GM19023 (cell line): ENCODE measurements around the gene CRYBA2.

Experiments used
- ATAC-seq: cut with Tn5 transposase; IDR thresholded peaks from one replicate; pipeline ENCODE4 v1.9.1; 2021; ENCODE audit warnings: mild to moderate bottlenecking, moderate library complexity; ENCODE audit not compliant: unreplicated experiment

The CRYBA2 gene

GRCh38 chr2:219023045-219023605 is 29.9 kb upstream of the CRYBA2 start:
- ATAC-seq, result no peak

DNA sequence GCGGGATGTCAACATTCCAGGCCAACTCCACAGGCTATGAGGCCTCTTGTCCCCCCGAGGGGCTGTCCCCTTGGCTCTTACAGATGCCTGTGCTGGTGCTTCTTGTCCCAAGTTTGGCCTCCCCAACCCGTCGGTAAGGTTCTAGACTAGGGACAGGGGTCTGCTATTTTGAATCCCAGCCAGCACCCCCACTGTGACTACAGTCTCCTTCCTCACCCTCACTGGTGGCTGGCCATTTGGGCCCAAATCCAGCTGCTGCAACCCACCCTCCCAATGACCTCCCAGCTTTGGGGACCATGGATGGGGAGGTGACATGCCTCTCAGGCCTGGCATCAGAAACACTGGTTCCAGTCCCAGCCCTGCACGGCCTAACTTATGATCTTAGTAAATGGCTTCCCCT is 29.4 kb upstream of the CRYBA2 start:
- ATAC-seq, result no peak

GRCh38 chr2:219022041-219022440 is 28.8 kb upstream of the CRYBA2 start:
- no peak for ATAC-seq

DNA sequence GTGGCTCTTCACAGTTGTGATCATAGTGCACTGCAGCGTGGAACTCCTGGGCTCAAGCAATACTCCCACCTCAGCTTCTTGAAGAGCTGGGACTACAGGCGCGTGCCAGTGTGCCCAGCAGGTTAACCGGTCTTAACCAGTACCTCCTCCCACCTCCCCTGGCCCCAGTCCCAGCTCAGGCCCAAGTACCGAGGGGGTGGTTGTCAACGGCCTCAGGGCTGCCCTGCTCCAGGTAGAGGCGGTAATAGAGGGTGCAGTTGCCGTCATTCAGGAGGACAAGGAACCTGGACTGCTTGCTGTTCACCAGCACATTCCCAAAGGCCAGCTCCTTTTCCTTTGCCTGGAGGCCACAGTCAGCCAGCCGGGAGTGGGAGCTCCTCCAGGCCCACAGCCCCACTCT is 28.4 kb upstream of the CRYBA2 start:
- no peak for ATAC-seq

GRCh38 chr2:219020604-219021365 is 27.6 kb upstream of the CRYBA2 start:
- no peak for ATAC-seq

DNA sequence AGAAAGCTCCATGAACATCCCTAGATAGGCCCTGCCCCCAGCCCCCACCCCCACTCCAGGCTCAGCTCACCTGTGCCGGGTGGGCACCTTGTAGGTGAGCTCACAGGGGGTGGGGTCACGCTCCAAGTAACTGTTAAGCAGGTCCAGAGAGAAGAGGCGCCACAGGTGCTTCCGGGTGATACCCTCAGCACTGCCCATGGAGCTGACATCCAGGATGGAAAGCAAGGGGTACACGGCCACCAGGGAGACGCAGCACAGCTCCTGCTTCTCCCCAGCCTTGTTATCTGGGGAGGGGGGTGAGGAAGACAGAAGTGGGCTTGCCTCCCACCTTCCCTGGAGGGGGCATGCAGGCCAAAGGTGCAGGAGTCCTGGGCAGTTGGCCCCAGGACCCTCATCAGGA is 26.2 kb upstream of the CRYBA2 start:
- ATAC-seq, result no peak

- ATAC-seq, result no peak
Measured at GRCh38 chr2:219018726-219019125, 25.5 kb upstream of the CRYBA2 start.

- ATAC-seq, result no peak
Measured at GRCh38 chr2:219018286-219018685, 25.1 kb upstream of the CRYBA2 start.

GRCh38 chr2:219017201-219017931 is 24.1 kb upstream of the CRYBA2 start:
- ATAC-seq, result no peak

DNA sequence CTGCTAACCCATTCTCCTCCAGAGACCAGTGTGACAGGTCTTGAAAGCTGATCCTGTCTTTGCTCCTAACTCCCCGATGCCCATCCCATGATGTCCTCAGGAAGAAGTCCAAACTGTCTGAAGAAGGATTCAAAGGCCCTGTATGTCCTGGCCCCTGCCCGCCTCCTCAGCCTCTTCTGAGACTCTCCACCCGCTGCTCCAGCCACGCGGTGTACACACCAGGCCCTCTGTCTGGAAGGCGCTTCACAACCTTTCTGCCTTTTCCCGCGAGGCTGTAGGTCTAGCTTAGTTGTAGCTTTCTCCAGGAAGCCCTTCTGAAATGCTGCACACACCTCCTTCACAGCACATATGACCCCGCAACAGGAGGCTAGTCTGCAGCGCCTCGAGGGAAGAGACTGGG is 23.5 kb upstream of the CRYBA2 start:
- ATAC-seq, result no peak

DNA sequence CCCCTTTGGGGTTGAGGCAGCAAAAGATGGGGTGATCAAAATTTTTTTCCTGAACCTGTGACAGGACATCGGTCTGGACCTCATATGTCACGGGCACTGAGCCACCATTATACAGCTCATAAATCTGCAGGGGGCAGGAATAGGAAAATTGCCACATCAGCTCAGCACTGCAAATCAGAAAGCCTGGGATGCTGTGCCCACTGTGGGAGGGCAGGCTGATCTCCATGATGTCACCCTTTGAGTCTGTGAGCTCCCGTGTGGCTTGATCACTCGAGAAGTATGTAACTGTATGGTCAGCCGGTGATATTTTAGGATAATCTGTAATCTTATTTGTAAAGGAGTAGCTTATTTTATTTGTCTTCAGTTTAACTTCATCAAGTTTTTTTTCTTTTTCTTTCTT is 17.7 kb upstream of the CRYBA2 start:
- no peak for ATAC-seq

DNA sequence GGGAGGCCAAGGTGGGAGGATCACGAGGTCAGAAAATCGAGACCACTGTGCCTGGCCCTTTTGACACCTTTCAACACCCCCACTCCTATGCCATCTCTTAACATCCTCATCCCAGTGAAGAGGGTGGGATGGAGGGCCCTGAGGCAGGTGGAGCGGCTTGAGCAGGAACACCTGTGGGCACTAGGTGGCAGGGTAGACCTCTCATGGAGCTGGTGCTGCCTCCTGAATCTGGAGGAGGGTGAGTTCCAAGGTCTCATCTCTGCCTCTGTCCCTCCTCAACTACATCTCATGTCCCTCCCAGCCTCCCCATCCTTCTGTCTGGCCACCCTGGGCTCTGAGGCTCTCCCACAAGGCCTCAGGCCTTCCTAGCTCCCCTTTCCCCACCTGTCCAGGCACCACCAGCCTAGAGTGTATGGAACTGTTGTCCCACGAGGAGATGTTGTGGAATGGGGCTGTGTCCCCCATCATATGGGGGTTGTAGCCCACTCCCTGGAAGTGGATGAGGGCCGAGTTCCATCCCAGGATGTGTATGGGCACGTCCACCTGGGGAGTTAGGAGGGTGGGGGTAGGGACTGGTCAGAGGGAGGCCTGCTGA is 17.0 kb upstream of the CRYBA2 start:
- no peak for ATAC-seq

GRCh38 chr2:219009294-219009693 is 16.1 kb upstream of the CRYBA2 start:
- no peak for ATAC-seq

DNA sequence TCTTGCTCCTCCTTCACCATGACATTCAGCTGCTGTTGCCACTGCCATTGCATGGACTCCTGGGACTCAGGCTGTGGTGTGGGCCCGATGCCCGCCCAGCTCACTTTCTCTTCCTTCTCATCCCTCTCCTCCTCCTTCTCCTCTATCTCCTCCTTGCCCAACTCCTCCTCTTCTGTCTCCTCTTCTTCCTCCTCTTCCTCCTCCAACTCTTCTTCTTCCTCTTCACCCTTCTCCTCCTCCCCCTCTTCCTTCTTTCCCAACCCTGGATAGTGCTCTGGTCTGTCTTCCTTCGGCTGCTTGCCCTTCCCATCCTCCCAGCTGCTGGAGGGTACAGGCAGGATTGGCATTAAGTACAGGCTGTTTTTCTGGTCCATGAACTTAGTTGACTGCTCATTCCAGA is 10.8 kb upstream of the CRYBA2 start:
- no peak for ATAC-seq

DNA sequence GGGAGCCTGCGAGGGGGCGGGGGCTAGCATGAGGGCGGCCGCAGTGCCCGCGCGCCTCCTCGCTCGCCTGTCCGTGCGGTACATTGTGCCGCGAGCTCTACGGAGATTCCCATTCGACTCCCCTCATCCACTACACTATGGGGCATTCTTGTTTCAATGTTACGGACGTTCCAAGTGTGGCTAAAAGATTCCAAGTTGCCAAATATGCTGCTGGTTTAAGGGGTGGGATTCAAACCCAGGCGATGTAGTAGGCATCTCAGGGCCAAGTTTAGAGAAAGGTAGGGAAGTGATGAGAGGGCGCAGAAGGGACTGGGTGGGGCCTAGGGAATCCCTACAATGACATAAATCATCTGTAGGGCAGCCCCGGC is 10.0 kb upstream of the CRYBA2 start:
- ATAC-seq, result no peak

DNA sequence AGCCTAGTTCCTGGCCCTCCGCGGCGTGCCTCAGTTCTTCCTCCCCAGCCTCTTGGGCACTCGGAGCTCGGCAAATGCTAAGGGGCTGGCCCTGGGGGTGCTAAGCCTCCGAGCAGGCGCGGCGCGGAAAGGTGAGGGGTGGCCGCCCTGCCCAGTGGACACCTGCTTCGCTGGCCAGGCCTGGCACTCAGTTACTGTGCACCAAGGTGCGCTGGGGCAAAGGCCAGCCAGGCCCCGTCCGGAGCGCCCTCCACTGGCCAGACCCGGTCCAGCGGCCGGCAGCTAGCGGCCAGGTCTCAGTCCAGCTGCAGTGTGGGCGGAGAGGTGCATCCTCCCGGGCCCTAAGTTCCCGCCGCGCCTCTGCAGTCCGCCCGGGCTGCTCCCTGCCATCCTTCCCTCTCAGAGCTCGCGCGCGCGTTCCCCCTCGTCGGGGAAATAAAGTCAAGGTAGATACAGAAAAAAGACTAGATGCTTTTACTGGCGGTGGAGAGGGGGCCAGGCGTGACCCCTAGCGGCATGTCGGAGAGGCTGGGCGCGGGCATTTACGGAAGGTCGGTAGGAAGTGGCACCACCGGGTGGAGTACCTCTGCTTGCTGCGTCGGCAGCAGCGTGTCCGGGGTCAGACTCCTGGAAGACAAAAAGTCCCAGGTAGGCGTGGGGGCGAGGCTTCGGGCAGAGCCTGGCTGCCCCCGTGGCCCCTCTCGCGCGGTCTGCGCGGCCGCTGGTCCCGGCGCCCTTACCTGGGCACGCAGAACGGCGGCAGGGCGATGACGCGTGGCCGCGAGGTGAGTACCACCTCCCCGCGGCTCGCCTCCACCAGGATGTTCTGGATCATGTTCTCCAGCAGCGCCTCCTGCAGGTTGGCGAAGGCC is 9.4 kb upstream of the CRYBA2 start:
- ATAC-seq, result no peak

DNA sequence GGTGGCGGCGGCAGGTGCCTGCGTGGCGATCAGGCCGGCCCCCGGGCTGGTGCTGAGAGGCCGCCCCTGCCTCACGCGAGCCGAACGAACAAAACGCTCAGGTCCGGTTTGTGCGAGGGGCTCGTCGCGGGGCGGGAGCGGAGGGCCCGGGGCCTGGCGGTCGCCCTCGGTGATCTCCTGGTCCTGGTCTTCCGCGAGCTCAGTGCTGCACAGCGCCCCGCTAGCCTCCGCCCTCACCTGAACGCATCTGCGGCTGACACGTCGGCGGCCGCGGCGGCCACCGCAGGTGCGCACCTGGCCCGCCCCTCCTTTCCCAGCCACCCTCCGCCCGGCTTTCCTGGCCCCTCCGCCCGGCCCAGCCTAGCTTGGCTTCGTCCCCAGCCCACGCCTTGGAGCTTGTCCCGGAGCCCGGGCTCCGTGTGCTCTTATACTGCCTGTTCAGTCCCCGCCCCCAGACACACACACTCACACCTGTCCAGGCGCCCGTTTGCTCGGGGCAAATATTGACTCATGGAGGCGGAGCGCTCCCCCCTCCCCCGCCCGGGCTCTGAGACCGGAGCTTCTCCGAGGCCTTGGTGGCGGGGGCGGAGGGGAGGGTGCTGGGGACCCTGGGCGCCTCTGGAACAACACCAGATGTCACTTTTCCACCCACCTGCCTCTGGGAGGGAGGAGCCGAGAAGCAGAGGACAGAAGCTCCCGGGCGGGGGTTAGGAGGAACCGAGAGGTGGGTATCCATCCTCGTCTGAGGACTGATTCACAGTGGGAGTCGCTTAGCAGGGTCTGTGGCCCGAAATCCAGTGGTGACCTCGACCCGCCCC is 8.6 kb upstream of the CRYBA2 start:
- no peak for ATAC-seq

DNA sequence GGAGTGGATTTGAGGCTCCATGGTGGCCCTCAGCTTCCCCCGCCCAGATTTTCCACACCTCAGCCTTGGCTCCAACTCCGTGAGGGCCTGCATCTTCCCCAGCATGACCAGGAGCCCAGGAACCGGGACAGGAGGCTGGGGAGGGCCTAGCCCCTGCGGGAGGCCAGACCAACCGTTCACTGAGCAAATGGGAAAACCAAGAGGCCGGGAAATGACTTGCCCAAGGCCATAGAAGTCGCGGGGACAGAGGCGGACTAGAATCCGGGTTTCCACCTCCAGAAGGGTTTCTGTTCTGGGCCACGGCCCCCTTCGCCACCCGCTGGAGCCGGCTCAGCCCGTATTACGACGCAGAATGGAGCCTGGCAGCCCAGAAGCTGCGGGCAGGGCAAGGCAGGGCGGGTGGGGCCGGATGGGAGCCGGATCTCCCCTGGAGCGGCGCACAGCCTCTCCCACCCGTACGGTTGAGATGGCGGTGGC is 7.9 kb upstream of the CRYBA2 start:
- no peak for ATAC-seq

GRCh38 chr2:219000569-219000960 is 7.3 kb upstream of the CRYBA2 start:
- ATAC-seq, result no peak
